ENCODE results near the gene RELN.

- TF ChIP-seq YY1 (IDR thresholded peaks at IDR 0.05; ENCODE audit: borderline replicate concordance in 1 of 3, control insufficient read depth in 1 of 3, extremely low read depth in 1 of 3, insufficient read depth in 3 of 3, insufficient read length in 1 of 3, insufficient replicate concordance in 2 of 3, low read depth in 1 of 3, low read length in 2 of 3) (no peak), CEBPB (tag; IDR thresholded peaks at IDR 0.05) (no peak), TAF1 (IDR thresholded peaks at IDR 0.05; ENCODE audit: control insufficient read depth, extremely low read depth, insufficient read depth, low read length, severe bottlenecking) (no peak), NFYB (IDR thresholded peaks at IDR 0.05; ENCODE audit: extremely low read depth, insufficient read length) (no peak), LARP7 (IDR thresholded peaks at IDR 0.05) (no peak), MYNN (IDR thresholded peaks at IDR 0.05) (no peak), MYNN (CRISPR knock-in tag; IDR thresholded peaks at IDR 0.05) (no peak), MNT (conservative IDR thresholded peaks at IDR 0.05) (no peak), ZNF24 (IDR thresholded peaks at IDR 0.05) (no peak), CTCFL (IDR thresholded peaks at IDR 0.05; ENCODE audit: borderline replicate concordance, insufficient read depth, low read depth, low read length, poor library complexity, severe bottlenecking) (no peak), ZNF12 (CRISPR knock-in tag; IDR thresholded peaks at IDR 0.05) (no peak)
These were observed 271.9 kb downstream of the RELN start for GRCh38 chr7:103717574-103717973.
